H1 (cell line): Measurements from ENCODE around the gene KPNA3. TPM values are rescaled to one million over a fixed set of nuclear protein-coding genes. Genes with fewer than 3 reads are reported as not detected.

Experiments
- CTCF ChIA-PET: fragments of 300-600 bp; sonication (Branson Sonifier 250); formaldehyde crosslinking; loops from one replicate; lab custom pipeline; 2021; ENCODE audit not compliant: partially characterized antibody; lab: Charles Lee
- POLR2A ChIA-PET: fragments of 300-600 bp; sonication (Branson Sonifier 250); formaldehyde crosslinking; loops from one replicate; lab custom pipeline; 2021; ENCODE audit warnings: inconsistent platforms; ENCODE audit not compliant: partially characterized antibody; lab: Charles Lee
- DNase-seq, 2 experiments: peaks; one replicate each; pipeline versions ENCODE4 v3.0.0 to v3.0.0-alpha.2; 2010 to 2022; ENCODE audit warnings: low spot score in 2 of 2, low read depth in 1 of 2, mixed read lengths in 1 of 2
- FAIRE-seq: peaks from 2 replicates; lab custom pipeline; 2011; peaks lifted over from hg19 to GRCh38; lab: Jason Lieb, UNC
- H2AFZ ChIP-seq: 2 replicates; pipeline ENCODE4 v1.8.1; 2012; ENCODE audit warnings: low read length, inconsistent platforms
- H2AK5ac ChIP-seq: 2 replicates; pipeline ENCODE4 v1.6.1; 2013; ENCODE audit warnings: low read depth, low read length
- H2BK120ac ChIP-seq: replicated peaks from 2 replicates; pipeline ENCODE3; 2013; ENCODE audit warnings: low read depth, low read length, inconsistent platforms
- H2BK12ac ChIP-seq: 2 replicates; pipeline ENCODE4 v1.6.1; 2013; ENCODE audit warnings: low read depth, low read length
- H2BK15ac ChIP-seq: 2 replicates; pipeline ENCODE4 v1.6.1; 2013; ENCODE audit warnings: low read length
- H2BK20ac ChIP-seq: 2 replicates; pipeline ENCODE4 v1.6.1; 2013; ENCODE audit warnings: low read length
- H2BK5ac ChIP-seq: 2 replicates; pipeline ENCODE4 v1.6.1; 2013; ENCODE audit warnings: low read depth, low read length
- H3K14ac ChIP-seq: 2 replicates; pipeline ENCODE4 v1.6.1; 2013; ENCODE audit warnings: inconsistent platforms; ENCODE audit not compliant: insufficient read length
- H3K18ac ChIP-seq: 2 replicates; pipeline ENCODE4 v1.6.1; 2013; ENCODE audit warnings: low read length; ENCODE audit errors: extremely low read depth
- H3K23ac ChIP-seq: 2 replicates; pipeline ENCODE4 v1.6.1; 2013; ENCODE audit warnings: inconsistent platforms; ENCODE audit not compliant: insufficient read length
- H3K23me2 ChIP-seq: 2 replicates; pipeline ENCODE4 v1.6.1; 2013; ENCODE audit warnings: low read depth, low read length
- H3K27ac ChIP-seq: 2 replicates; pipeline ENCODE4 v1.6.1; 2011; ENCODE audit warnings: low read depth, low read length, inconsistent platforms
- H3K27me3 ChIP-seq, 4 experiments: replicated peaks in 1 of 4; 1 replicate in 1 of 4; 2 replicates in 3 of 4; pipeline versions ENCODE4 v1.6.1 to v1.8.1; 2011 to 2013; ENCODE audit warnings: low read length in 3 of 4, mild to moderate bottlenecking in 3 of 4, inconsistent platforms in 2 of 4, mixed read lengths in 2 of 4, moderate library complexity in 1 of 4; ENCODE audit not compliant: control insufficient read depth in 3 of 4, insufficient read depth in 3 of 4; ENCODE audit errors: extremely low read depth in 1 of 4
- H3K36me3 ChIP-seq, 4 experiments: 2 replicates each; pipeline versions ENCODE4 v1.6.1 to v1.8.1; 2011 to 2013; ENCODE audit warnings: mild to moderate bottlenecking in 4 of 4, low read length in 3 of 4, moderate library complexity in 2 of 4, control low read depth in 1 of 4, inconsistent platforms in 1 of 4; ENCODE audit not compliant: insufficient read depth in 4 of 4, control insufficient read depth in 2 of 4
- H3K4ac ChIP-seq: replicated peaks from 2 replicates; pipeline ENCODE3; 2013; ENCODE audit warnings: low read length, low read depth, mixed read lengths, inconsistent platforms; ENCODE audit not compliant: insufficient read length
- H3K4me1 ChIP-seq, 4 experiments: replicated peaks in 1 of 4; 1 replicate in 1 of 4; 2 replicates in 3 of 4; pipeline versions ENCODE4 v1.6.1 to v1.8.1; 2011 to 2013; ENCODE audit warnings: low read length in 3 of 4, inconsistent platforms in 2 of 4, mixed read lengths in 1 of 4; ENCODE audit not compliant: insufficient read depth in 4 of 4, control insufficient read depth in 3 of 4
- H3K4me2 ChIP-seq, 2 experiments: 2 replicates each; pipeline versions ENCODE4 v1.6.1 to v1.8.1; 2011 to 2013; ENCODE audit warnings: low read depth in 2 of 2, low read length in 2 of 2, control low read depth in 1 of 2, inconsistent platforms in 1 of 2, mild to moderate bottlenecking in 1 of 2; ENCODE audit not compliant: insufficient read depth in 1 of 2
- H3K4me3 ChIP-seq, 4 experiments: fragments of 200-600, 300-600 bp in 1 of 4; sonication (generic), shearing (Covaris generic), sonication (Bioruptor Twin) in 1 of 4; 2 replicates each; pipeline versions ENCODE4 v1.5.1 to v1.8.1; 2011 to 2016; ENCODE audit warnings: low read length in 4 of 4, low read depth in 3 of 4, control low read depth in 2 of 4, inconsistent platforms in 2 of 4, mild to moderate bottlenecking in 2 of 4, mixed read lengths in 1 of 4, moderate library complexity in 1 of 4; ENCODE audit not compliant: insufficient read depth in 2 of 4; ENCODE audit errors: extremely low read depth in 1 of 4
- H3K56ac ChIP-seq: replicated peaks from 2 replicates; pipeline ENCODE3; 2013; ENCODE audit warnings: low read depth, mild to moderate bottlenecking, mixed read lengths, low read length, inconsistent platforms; ENCODE audit not compliant: insufficient read length
- H3K79me1 ChIP-seq: 2 replicates; pipeline ENCODE4 v1.6.1; 2013; ENCODE audit warnings: low read depth, low read length, control low read depth
- H3K79me2 ChIP-seq, 2 experiments: 2 replicates each; pipeline versions ENCODE4 v1.6.1 to v1.8.1; 2012 to 2013; ENCODE audit warnings: low read length in 2 of 2, mild to moderate bottlenecking in 2 of 2, inconsistent platforms in 1 of 2; ENCODE audit not compliant: insufficient read depth in 2 of 2, control insufficient read depth in 1 of 2
- H3K9ac ChIP-seq, 4 experiments: replicated peaks in 1 of 4; 1 replicate in 1 of 4; 2 replicates in 3 of 4; pipeline versions ENCODE4 v1.6.1 to v1.8.1; 2011 to 2013; ENCODE audit warnings: low read depth in 3 of 4, low read length in 3 of 4, control low read depth in 2 of 4, mild to moderate bottlenecking in 2 of 4, moderate library complexity in 2 of 4, inconsistent platforms in 1 of 4; ENCODE audit errors: extremely low read depth in 1 of 4
- H3K9me3 ChIP-seq, 2 experiments: 2 replicates each; pipeline versions ENCODE4 v1.6.1 to v1.8.1; 2012 to 2013; ENCODE audit warnings: mild to moderate bottlenecking in 2 of 2, moderate library complexity in 2 of 2, control low read depth in 1 of 2, inconsistent platforms in 1 of 2, low read depth in 1 of 2, low read length in 1 of 2, mixed read lengths in 1 of 2; ENCODE audit not compliant: insufficient read depth in 2 of 2
- H4K20me1 ChIP-seq, 2 experiments: replicated peaks in 1 of 2; 2 replicates each; pipeline versions ENCODE3 to v1.8.1; 2011 to 2013; ENCODE audit warnings: inconsistent platforms in 2 of 2, low read length in 2 of 2, mild to moderate bottlenecking in 1 of 2; ENCODE audit not compliant: insufficient read depth in 2 of 2, control insufficient read depth in 1 of 2
- H4K5ac ChIP-seq: 2 replicates; pipeline ENCODE4 v1.6.1; 2013; ENCODE audit warnings: low read length, low read depth, mixed read lengths, inconsistent platforms; ENCODE audit not compliant: insufficient read length
- H4K8ac ChIP-seq: 2 replicates; pipeline ENCODE4 v1.8.0; 2013; ENCODE audit warnings: mild to moderate bottlenecking, moderate library complexity, low read length, inconsistent platforms; ENCODE audit not compliant: insufficient read depth; ENCODE audit errors: extremely low read depth
- H4K91ac ChIP-seq: replicated peaks from 2 replicates; pipeline ENCODE3; 2013; ENCODE audit warnings: low read length, mixed read lengths, inconsistent platforms; ENCODE audit not compliant: insufficient read length
- ATF3 ChIP-seq: IDR thresholded peaks from 2 replicates; pipeline ENCODE4 v1.6.1; 2011; ENCODE audit warnings: low read depth, mild to moderate bottlenecking, low read length; ENCODE audit not compliant: insufficient read depth
- CBX8 ChIP-seq: fragments of 300-800, 300-1000 bp; sonication (generic); IDR thresholded peaks from 2 replicates; pipeline ENCODE4 v1.7.1; 2016; ENCODE audit warnings: low read depth, low read length, borderline replicate concordance
- CREB1 ChIP-seq: IDR thresholded peaks from 2 replicates; pipeline ENCODE4 v1.6.1; 2012; ENCODE audit warnings: inconsistent platforms
- KDM1A ChIP-seq: fragments of 200-600, 300-600 bp; sonication (generic); IDR thresholded peaks from 2 replicates; pipeline ENCODE4 v1.7.1; 2016; ENCODE audit warnings: mild to moderate bottlenecking, low read length, borderline replicate concordance
- TCF12 ChIP-seq: IDR thresholded peaks from 2 replicates; pipeline ENCODE4 v1.6.1; 2011; ENCODE audit warnings: low read depth, mild to moderate bottlenecking, low read length
- TEAD4 ChIP-seq: IDR thresholded peaks from 2 replicates; pipeline ENCODE4 v1.6.1; 2012; ENCODE audit warnings: low read depth, low read length, inconsistent platforms, mixed read lengths
- WGBS, 2 experiments: shearing (Covaris generic) in 1 of 2; methylation state at CpG; one replicate each; pipeline versions ENCODE4 v1.1.6 to v1.1.7; 2013 to 2015; ENCODE audit warnings: low lambda C conversion rate in 2 of 2, mixed read lengths in 2 of 2, inconsistent platforms in 1 of 2, low coverage in 1 of 2, missing lambda C conversion rate in 1 of 2; ENCODE audit not compliant: insufficient replicate concordance in 2 of 2, insufficient coverage in 1 of 2, insufficient read length in 1 of 2; ENCODE audit errors: extremely low coverage in 1 of 2, missing lambda C conversion rate in 1 of 2; 5-methylcytosine and 5-hydroxymethylcytosine counted together
- polyA plus RNA-seq, 7 experiments: library from polyadenylated mRNA; depleted of rRNA in 3 of 7; stranded (reverse) in 5 of 7; unstranded in 2 of 7; fragments of >200 nt in 5 of 7; fragments of 200-250 nt in 2 of 7; gene quantifications; 1 replicate in 5 of 7; 2 replicates in 1 of 7; 4 replicates in 1 of 7; pipeline versions ENCODE4 v1.2.1 to v1.2.3, GENCODE V29; 2011 to 2013; ENCODE audit warnings: missing spikeins in 2 of 7, mixed read lengths in 2 of 7
- total RNA-seq: library from RNA; stranded (reverse); fragmentation: NEBNext Ultra II Directional; extraction: Animal tissue kit (Norgen Biotek cat#: 25700); gene quantifications from 2 replicates; pipeline ENCODE4 v1.2.1, GENCODE V29; 2021
- TF ChIP-seq, protein P1 (sequence below): IDR thresholded peaks from 2 replicates; pipeline ENCODE4 v1.6.1; 2011; ENCODE audit warnings: low read length, improper control_type of control experiment

Gene KPNA3
- total and polyA plus RNA-seq, 2 of the 8 experiments (the other 6 are each of a cell fraction or from before 2014, with no cell fraction given) = 21.4 to 63.2 TPM

DNA sequence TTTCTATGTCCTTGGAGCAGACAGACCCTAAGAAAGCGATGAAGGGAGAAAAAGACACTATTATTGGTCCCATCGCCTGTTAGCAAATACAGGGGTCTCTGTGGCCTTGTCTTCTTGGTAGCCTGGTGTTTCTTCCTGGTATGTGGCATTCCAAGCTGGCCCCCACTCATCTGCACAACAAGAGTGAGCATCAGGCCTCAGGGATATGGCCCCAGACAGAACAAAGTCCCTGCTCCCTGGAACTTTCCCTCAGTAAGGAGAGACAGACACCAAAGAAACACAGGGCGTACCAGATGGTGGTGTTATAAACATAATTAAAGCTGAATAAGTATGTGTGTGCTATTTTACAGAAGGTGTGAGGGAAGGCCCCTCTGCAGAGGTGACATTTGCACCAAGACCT lies 48.2 kb upstream of the KPNA3 start:
- Histone ChIP-seq H3K9me3 (no peaks in the 10 kb centered on the region), H3K23ac (no peak overlapping the region), H2BK5ac (0 out of 2 replicates have a peak overlapping the region, but pooled peaks have one; percentile 57), H3K27me3 (no peaks in the 10 kb centered on the region), H2BK15ac (no peak overlapping the region), H2BK12ac (no peak overlapping the region), H3K79me2 (no peaks in the 10 kb centered on the region), H4K91ac (no peak overlapping the region), H3K79me1 (no peaks in the 10 kb centered on the region), H3K4ac (no peak overlapping the region), H3K18ac (no peak overlapping the region), H4K8ac (no peak overlapping the region), H3K4me3 (no peak overlapping the region), H3K9ac (no peak overlapping the region), H3K36me3 (no peaks in the 10 kb centered on the region), H2BK120ac (no peak overlapping the region), H3K23me2 (no peaks in the 10 kb centered on the region), H3K27ac (no peak overlapping the region), H3K4me1 (peaks cover 0 to 6% (median 0%) of the 10 kb centered on the region in 4 experiments; a peak in 2 of 7 replicates), H3K4me2 (no peak overlapping the region), H4K20me1 (no peaks in the 10 kb centered on the region), H2AK5ac (no peak overlapping the region), H4K5ac (no peak overlapping the region), H3K56ac (no peak overlapping the region), H2AFZ (no peak overlapping the region), H3K14ac (no peak overlapping the region), H2BK20ac (no peak overlapping the region)
- POLR2A ChIA-PET = interaction anchor here (2.3 kb wide), 1 partner anchor 47 kb away, joined by 12 read pairs; no protein-coding TSS in a partner anchor
- no peak for TF ChIP-seq KDM1A
- no peak for TF ChIP-seq ATF3
- TF ChIP-seq, protein P1, sequence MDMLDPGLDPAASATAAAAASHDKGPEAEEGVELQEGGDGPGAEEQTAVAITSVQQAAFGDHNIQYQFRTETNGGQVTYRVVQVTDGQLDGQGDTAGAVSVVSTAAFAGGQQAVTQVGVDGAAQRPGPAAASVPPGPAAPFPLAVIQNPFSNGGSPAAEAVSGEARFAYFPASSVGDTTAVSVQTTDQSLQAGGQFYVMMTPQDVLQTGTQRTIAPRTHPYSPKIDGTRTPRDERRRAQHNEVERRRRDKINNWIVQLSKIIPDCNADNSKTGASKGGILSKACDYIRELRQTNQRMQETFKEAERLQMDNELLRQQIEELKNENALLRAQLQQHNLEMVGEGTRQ = no peak
- no peak for TF ChIP-seq CREB1
- 0 out of 2 replicates have a peak, but pooled peaks have one; percentile 38 for TF ChIP-seq TEAD4
- no peak for TF ChIP-seq TCF12
- TF ChIP-seq CBX8 = no peak
- CTCF ChIA-PET = interaction anchor here (0.6 to 2.5 kb wide), 4 partner anchors 17 to 251 kb away, joined by 3 to 5 read pairs (median 4); no protein-coding TSS in a partner anchor
- 80% methylated on average over 3 of the region's 3 CpGs; no CpG with 5 or more reads in 1 of the 2 experiments for WGBS, 2 experiments
- FAIRE-seq (no peak), DNase-seq (no peak)
